HG03378 (cell line): ENCODE measurements around the gene PRPSAP1.

Source experiments
- ATAC-seq: cut with Tn5 transposase; IDR thresholded peaks from one replicate; pipeline ENCODE4 v1.9.1; 2021; ENCODE audit warnings: mild to moderate bottlenecking, moderate library complexity; ENCODE audit not compliant: unreplicated experiment

PRPSAP1 gene

DNA sequence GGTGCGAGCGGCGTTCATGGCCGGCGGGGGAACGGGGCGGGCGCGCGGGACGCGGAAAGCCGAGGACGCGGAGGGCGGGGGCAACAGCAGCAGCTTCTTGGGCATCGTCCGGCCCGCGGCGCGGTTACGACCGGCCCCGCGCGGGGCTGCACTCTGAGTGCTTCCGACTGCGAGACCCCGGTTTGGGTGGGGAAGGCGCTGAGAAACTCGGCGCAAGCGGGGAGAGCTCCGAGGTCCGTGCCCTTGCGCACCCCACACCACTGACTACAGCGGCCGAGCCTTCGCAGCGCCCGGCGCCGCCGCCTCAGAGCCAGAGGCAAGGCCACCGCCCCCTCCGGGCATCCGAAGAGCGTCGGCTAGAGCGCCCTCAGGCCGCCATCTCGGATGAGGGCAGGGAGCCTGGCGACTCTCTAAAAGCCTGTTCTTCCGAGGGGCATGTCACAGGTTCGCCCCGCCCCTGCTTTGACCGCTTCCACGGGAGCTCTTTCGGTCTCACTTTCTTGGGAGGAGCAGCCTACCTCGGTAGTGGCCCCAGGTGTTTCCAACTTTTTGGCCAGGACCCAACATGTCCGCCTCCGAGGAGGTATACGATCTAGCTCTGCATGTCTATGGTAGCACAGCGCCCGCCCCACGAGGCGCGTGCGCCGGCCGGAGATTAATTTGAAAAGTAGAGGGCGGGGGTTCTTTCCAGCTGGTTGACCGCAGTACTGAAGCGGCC is at the start of gene PRPSAP1:
TSS of gene PRPSAP1 (minus strand) at position 318 of the 718 bp plus-strand sequence. CDS start at position 105, 213 bp downstream.
- ATAC-seq = peak; percentile 75

- no peak for ATAC-seq
These were observed 49.0 kb upstream of the PRPSAP1 start for GRCh38 chr17:76402711-76403110.

DNA sequence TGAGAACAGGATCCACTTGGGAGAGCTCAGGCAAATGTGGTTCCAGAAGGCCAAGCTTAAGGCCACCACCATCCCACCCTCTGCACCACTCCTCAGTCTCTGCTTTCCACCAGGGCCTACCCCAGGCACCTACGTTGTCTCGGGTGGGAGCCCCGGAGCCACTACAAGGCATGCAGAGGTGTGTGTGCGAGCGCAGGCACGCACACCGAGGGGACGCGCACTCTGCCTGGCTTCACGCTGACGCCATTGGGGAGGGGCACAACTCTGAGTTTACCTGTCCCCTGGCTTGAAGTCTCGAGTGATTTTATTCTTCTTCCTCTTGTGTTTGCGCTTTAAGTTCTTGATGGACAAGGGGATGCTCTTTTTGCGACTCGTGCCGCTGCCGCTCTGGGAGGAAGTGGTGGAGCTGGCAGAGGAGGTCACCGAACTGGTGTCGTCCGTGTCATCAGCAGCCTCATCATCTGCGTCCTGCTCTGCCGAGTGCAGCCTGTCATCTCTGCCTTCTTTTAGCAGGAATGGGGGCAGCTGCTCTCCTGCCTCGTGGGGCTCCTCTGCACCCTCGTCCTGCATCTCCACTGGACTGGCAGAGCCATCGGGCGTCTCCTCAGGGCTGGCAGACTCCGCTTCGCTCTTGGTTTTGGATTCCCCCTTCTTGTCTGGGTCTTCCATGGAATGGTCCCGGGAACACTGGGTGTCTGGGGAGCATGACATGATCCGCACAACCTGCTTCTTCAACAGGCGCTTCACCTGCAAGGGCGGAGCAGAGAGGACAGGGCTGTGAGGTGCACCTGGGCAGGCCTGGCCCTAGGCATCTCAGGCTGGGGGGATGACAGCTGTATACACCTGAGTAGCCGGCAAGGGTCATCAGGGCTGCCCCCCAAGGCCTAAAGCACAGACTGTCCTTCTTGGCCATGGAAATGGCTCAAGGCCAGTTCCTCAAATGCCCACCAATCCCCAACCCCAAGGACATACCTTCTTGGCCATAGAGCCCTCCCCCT is 45.8 kb upstream of the PRPSAP1 start:
- ATAC-seq = no peak

DNA sequence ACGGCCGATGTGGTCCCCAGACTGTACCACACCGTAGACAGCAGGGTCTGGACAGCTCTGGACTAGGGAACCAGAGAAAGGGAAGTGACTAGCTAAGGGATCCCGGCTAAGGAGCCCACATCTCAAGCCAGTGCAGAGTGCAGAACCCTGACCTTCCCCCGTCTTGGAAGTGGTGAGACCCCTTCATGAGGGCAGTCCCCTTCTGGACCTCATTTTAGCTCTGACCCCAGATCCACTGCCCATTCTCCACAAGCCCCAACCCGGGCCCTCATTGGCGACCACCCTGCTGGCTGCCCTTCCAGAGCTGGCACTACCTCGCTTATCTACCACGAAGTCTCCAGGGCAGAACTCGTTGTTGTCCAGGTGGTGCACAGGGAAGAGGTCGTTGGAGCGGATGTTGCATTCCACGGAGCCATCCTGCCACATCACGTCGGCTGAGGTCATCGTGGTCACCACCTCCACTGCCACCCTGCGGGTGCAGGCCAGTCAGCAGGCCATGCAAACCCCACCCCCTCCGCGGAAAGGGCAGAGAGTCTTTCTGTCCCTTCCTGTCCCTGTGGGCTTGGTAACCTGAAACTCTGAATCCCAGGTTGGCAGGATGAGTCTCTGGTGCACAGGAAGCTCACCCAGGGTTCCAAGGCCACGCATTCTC is 44.9 kb upstream of the PRPSAP1 start:
- ATAC-seq = no peak

DNA sequence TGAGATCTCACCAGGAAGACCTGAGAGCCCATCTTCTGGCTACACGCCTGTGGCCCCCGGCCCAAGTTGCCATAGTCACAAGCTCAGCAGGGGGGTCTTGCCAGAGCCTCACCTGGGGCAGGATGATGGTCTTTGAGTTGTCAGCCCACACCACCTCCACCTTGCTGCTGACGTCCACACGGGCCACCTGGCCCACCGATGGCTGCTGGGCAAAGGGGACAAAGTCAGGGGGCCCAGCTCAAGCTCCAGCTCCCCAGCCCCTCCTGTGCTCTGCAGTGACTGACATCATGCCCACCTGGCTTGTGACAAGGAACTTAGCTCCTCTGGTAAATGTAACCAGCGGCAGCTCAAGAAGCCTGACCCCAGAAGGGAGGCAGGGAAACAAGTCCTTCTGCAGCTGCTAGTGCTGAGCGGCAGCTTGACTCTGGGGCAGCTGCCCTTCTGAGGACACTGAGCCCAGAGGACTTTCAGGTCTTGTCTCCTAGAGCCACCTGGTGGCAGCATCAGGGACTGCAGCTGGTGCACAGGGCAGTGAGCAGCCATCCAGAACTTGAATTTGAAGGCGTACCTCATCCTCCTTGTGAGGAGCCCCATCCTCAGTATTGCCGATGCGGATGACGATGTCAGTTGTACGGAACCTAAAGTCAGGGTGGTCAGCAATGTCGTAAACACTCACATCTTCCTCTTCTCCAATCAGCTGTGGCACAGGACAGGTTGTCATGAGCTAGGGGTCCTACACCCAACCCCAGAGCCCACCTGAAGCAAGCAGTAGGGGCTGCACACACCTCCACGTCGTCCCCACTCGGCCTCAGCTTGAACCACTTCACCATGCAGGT is 44.2 kb upstream of the PRPSAP1 start:
- ATAC-seq = no peak

DNA sequence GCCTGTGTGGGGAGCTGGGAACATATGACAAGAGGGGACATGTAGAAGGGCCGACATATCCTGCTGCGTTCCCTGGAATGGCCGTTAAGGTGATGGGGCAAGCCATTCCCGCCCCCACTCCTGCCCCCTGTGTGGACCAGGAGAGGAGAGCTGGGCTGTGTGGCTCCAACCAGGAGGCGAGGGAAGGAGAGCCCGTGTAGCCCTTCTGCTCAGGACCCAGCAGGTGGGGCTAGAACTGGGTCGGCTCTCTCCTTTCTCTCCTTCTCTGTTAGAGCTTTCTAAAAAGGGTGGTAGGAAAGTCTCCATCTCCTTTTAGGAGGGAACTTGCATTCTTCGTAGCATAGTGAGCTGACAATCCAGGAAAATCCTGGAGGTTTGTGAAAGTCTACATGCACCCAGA is 43.5 kb upstream of the PRPSAP1 start:
- no peak for ATAC-seq

DNA sequence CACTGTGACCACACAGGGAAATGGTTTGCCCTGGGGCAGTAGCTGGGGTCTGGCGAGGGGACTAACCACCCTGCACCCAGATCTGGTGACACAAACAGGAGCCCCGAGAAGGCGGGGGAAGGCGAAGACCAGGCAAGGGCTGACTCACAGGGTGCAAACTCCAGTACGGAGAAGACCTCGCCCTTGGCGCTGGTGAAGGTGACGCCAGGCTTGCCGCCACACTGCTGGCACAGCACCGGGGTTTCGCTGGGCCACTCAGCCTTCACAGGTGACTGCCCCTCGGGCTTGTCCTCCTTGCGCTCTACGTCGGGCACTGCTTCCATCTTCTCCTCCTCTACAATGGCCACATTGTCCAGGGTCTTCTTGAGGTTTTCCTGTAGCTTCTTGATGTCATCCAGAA is 42.3 kb upstream of the PRPSAP1 start:
- ATAC-seq = no peak

GRCh38 chr17:76394166-76394565 is 40.5 kb upstream of the PRPSAP1 start:
- ATAC-seq = no peak

DNA sequence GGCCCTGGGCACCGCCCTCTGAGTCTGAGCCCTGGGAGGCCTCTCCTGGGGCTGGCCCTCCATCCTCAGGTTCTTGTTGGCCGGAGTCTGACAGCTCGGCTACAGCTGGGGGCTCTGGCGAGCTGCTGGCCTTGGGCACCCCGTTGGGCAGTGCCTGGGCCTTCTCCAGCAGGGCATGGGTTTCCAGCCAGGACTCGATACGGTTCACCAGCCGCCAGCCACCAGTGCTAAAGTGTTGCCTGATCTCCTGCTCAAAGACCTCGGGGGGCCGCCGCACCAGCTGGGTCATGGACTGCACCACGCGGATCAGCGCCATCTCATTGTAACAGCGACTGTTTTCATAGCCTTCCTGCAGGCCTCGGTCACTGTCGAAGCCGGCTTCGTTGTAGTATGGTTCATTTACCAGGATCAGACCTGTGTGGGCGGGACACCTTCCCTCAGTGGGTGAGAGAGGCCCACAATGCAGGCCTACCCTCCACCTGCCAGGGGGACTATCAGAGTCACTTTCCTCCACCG is 37.5 kb upstream of the PRPSAP1 start:
- ATAC-seq = no peak

DNA sequence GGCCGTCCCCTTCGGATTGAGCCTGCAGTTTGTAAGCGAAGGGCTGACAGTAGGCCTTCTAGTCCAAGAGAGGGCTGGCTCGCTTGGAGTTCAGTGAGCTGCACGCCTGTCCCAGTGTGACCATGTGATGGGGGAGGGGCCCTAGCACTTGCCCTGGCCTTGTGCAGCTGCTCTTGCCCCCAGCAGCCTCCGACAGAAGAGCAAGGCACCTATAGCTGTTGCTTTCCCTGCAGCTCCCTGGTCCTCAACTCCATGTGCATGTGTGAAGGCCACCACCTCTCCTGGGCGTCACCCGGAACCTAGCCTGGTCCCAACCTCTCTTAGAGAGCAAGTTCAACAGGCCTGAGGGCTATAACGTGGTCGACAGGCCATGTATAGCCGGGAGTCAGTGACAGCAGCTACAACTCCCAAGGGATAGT is 36.3 kb upstream of the PRPSAP1 start:
- ATAC-seq = no peak

DNA sequence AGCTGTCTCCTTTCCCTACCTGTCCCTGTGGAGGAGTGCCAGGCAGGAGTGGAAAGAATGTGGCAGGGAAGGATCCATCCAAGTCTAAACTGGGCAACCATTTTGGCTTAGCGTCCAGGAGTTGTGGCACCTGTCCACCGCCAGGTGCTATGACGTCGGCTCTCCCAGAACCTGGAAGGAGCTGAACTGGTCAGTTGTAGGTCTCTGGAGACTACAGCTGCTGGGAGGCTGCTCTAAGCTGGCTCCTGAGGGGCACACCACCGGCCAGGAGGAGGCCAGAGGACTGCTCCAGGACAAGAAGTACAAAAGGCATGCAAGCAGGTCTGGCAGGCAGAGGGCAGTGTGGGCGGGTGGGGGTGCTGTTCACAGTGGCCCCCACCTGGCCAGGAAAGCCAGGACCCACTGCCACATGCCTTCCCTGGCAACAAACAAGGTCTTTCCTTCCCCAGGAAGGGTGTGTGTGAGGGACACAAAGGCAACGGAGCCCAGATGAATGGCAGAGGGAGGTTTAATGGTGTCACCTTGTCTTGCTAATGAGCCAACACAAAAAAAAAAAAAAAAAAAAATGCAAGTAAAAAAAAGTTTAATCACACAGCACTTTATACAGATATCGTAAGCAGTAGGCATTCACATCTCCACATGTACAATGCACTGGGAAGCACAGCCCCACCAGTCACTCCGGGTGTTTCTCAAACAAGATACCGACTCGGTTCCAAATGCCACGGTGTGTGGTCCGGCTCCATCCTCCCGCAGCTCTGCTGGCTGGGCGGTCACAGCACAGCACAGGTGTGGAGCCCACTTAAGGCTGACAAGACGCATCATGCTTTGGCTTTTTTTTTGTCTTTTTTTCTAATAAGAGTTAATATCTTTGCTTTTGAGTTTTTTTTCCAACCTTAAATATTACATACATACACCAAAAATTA is 35.5 kb upstream of the PRPSAP1 start:
- no peak for ATAC-seq

- ATAC-seq = no peak
These were observed 33.5 kb upstream of the PRPSAP1 start for GRCh38 chr17:76386966-76387765.

- ATAC-seq = no peak
These were observed 32.4 kb upstream of the PRPSAP1 start for GRCh38 chr17:76385892-76386786.

GRCh38 chr17:76384987-76385891 is 31.5 kb upstream of the PRPSAP1 start:
- no peak for ATAC-seq

- no peak for ATAC-seq
These were observed 30.7 kb upstream of the PRPSAP1 start, which contains the start of gene SPHK1 for GRCh38 chr17:76384222-76384986. Gene SPHK1 (plus strand): TSS chr17:76384609. CDS start chr17:76385645, 1,036 bp downstream.
